ENCODE measurements around the gene C19orf25. TPM values are rescaled to one million over a fixed set of nuclear protein-coding genes. Genes with fewer than 3 reads are reported as not detected.
"Not testable (repeated sequence)": the region's sequence is repeated elsewhere in the genome, so short reads cannot be mapped to it uniquely, and the experiment has no call there.

The C19orf25 gene
- total RNA-seq, 1 donor from 2014 or later = 38.0 TPM

DNA sequence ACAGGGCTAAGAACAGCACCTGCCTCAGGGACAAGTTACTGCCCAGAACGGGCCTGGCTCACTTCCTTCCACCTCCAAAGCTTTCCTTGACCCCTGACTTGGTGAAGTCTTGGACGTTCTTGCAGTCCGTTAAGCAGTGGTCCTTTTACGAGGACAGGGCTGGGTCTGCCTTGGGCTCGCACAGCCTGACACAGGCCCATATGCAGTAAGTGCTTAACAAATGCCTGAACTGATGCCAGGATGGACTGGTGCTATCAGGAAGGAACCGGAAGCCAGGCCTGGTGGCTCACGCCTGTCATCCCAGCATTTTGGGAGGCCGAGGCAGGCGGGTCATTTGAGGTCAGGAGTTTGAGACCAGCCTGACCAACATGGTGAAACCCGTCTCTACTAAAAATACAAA is 43.0 kb upstream of the C19orf25 start:
- no peak overlapping the region for H3K4me3 Mint-ChIP-seq (ENCODE audit: unreplicated experiment)
- H3K9me3 Mint-ChIP-seq (ENCODE audit: unreplicated experiment) = no peaks in the 10 kb centered on the region
- H3K27ac Mint-ChIP-seq (ENCODE audit: unreplicated experiment) = no peak overlapping the region
- peaks cover 17% of the 10 kb centered on the region for H3K27me3 Mint-ChIP-seq (ENCODE audit: unreplicated experiment)
- H3K4me1 Mint-ChIP-seq (ENCODE audit: unreplicated experiment) = peaks cover 4% of the 10 kb centered on the region
- no peak for DNase-seq (ENCODE audit: extremely low spot score, unreplicated experiment)
- TF ChIP-seq, protein P1, sequence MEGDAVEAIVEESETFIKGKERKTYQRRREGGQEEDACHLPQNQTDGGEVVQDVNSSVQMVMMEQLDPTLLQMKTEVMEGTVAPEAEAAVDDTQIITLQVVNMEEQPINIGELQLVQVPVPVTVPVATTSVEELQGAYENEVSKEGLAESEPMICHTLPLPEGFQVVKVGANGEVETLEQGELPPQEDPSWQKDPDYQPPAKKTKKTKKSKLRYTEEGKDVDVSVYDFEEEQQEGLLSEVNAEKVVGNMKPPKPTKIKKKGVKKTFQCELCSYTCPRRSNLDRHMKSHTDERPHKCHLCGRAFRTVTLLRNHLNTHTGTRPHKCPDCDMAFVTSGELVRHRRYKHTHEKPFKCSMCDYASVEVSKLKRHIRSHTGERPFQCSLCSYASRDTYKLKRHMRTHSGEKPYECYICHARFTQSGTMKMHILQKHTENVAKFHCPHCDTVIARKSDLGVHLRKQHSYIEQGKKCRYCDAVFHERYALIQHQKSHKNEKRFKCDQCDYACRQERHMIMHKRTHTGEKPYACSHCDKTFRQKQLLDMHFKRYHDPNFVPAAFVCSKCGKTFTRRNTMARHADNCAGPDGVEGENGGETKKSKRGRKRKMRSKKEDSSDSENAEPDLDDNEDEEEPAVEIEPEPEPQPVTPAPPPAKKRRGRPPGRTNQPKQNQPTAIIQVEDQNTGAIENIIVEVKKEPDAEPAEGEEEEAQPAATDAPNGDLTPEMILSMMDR (IDR thresholded peaks at IDR 0.05) = no peak
- no peaks in the 10 kb centered on the region for H3K36me3 Mint-ChIP-seq (ENCODE audit: unreplicated experiment)

DNA sequence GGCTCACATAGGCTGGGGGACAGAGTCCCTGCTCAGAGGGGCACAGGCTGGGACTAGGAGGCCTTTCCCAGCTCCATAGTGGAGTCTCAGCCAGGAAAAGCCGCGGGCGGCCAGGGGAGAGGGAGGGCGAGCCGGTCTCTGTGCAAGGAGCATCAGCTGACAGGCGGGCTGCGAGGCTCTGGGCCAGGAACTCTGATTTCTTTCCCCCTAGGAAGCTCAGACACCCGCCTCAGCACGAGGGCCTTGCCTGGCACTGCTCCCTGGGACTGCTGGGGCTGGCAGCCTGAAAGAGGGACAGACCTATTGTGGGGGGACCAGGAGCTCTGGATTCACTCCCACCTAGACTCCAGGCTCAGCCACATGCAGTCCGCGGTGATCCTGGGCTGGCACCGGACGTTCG is 42.6 kb upstream of the C19orf25 start:
- H3K4me1 Mint-ChIP-seq (ENCODE audit: unreplicated experiment) = peaks cover 4% of the 10 kb centered on the region
- no peak overlapping the region for H3K4me3 Mint-ChIP-seq (ENCODE audit: unreplicated experiment)
- H3K9me3 Mint-ChIP-seq (ENCODE audit: unreplicated experiment) = no peaks in the 10 kb centered on the region
- DNase-seq (ENCODE audit: extremely low spot score, unreplicated experiment) = no peak
- H3K27me3 Mint-ChIP-seq (ENCODE audit: unreplicated experiment) = peaks cover 18% of the 10 kb centered on the region
- H3K27ac Mint-ChIP-seq (ENCODE audit: unreplicated experiment) = no peak overlapping the region
- no peaks in the 10 kb centered on the region for H3K36me3 Mint-ChIP-seq (ENCODE audit: unreplicated experiment)
- TF ChIP-seq, protein P1 (IDR thresholded peaks at IDR 0.05) = no peak

DNA sequence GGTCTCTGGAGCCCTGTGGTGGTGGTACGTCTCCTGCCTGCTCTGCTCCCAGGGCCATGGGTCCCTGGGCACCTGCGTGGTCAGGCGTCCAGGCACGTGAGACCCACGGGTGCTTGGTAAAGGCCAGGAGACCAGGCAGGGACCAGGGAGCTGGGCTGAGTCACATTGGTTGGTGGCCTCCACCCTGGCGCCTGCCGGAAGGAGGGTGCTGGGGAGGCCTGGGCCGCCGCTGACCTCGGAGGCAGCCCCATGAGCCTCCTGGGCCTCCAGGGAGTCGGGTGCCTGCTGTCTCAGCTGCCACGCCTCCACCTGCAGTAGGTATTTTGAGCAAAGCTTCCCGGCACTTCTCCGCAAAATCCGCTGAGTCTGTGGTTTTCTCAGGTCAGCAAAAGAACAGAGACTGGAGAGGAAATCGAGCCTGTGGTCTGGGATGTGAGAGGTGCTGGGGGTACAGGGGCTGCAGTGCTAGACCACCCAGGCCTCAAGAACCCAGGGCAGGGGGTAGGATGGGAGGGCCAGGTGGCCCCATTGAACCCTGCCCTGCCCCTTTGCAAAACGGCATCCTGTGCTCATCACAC is 41.3 kb upstream of the C19orf25 start:
- Mint-ChIP-seq H3K27ac (ENCODE audit: unreplicated experiment) (no peak overlapping the region), H3K9me3 (ENCODE audit: unreplicated experiment) (no peaks in the 10 kb centered on the region), H3K27me3 (ENCODE audit: unreplicated experiment) (peaks cover 20% of the 10 kb centered on the region), H3K4me3 (ENCODE audit: unreplicated experiment) (no peak overlapping the region), H3K4me1 (ENCODE audit: unreplicated experiment) (peaks cover 4% of the 10 kb centered on the region), H3K36me3 (ENCODE audit: unreplicated experiment) (no peaks in the 10 kb centered on the region)
- TF ChIP-seq, protein P1 (IDR thresholded peaks at IDR 0.05) = no peak
- no peak for DNase-seq (ENCODE audit: extremely low spot score, unreplicated experiment)

DNA sequence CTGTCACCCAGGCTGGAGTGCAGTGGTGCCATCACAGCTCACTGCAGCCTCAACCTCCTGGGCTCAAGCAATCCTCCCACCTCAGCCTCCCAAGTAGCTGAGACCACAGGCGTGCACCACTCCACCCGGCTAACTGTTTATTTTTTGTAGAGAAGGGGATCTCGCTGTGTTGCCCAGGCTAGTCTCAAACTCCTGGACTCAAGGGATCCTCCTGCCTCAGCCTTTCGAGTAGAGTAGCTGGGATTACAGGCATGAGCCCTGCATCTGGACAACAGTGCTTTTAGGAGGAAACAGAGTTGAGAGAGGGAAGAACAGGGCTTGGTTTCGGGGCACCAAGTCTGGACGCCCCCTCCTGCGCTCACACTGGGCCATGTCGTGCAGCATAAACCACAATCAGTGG is 40.8 kb upstream of the C19orf25 start:
- not testable (repeated sequence) for H3K4me3 Mint-ChIP-seq (ENCODE audit: unreplicated experiment); DNase-seq (ENCODE audit: extremely low spot score, unreplicated experiment); H3K9me3 Mint-ChIP-seq (ENCODE audit: unreplicated experiment); H3K27ac Mint-ChIP-seq (ENCODE audit: unreplicated experiment); H3K4me1 Mint-ChIP-seq (ENCODE audit: unreplicated experiment); H3K36me3 Mint-ChIP-seq (ENCODE audit: unreplicated experiment)
- peaks cover 16% of the 10 kb centered on the region for H3K27me3 Mint-ChIP-seq (ENCODE audit: unreplicated experiment)

DNA sequence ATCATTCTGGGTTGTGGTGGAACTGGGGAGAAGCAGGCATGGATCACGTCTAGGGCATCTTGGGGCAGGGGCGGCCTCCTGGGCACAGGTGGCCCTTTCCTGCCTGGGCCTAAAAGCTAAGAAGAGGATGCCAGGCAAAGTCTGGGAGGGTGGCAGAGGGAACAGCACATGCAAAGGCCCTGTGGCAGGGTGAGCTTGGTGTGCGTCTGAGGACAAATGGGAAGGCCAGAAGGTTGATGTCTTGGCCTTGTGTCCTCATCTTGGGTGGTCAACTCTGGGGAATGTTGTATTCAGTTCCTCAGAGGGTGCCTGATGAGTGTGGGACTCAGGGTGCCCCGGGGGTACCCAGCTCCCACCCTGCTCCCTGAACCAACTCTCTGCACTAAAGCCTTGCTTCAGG is 39.5 kb upstream of the C19orf25 start:
- H3K4me1 Mint-ChIP-seq (ENCODE audit: unreplicated experiment) = peaks cover 2% of the 10 kb centered on the region
- TF ChIP-seq, protein P1 (IDR thresholded peaks at IDR 0.05) = no peak
- no peak for DNase-seq (ENCODE audit: extremely low spot score, unreplicated experiment)
- no peaks in the 10 kb centered on the region for H3K36me3 Mint-ChIP-seq (ENCODE audit: unreplicated experiment)
- H3K27me3 Mint-ChIP-seq (ENCODE audit: unreplicated experiment) = peaks cover 9% of the 10 kb centered on the region
- no peak overlapping the region for H3K27ac Mint-ChIP-seq (ENCODE audit: unreplicated experiment)
- H3K4me3 Mint-ChIP-seq (ENCODE audit: unreplicated experiment) = no peak overlapping the region
- no peaks in the 10 kb centered on the region for H3K9me3 Mint-ChIP-seq (ENCODE audit: unreplicated experiment)

DNA sequence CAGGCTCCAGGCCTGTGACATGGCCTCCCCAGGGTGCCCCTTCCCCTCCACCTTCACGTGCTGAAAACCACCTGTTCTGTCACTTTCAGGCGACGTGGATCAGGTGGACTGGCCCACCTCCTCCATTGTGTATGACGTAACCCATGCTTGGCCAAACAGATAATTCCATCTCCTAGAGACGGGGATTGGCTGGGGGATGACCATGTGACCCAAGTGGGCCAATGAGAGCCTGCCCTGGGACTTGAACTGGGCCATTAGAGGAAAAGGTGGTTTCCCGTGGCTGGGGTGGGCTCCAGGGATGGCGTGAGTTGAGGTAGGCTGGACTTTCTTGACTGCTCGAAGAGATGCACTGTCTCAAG is 37.4 kb upstream of the C19orf25 start:
- H3K4me1 Mint-ChIP-seq (ENCODE audit: unreplicated experiment) = peaks cover 9% of the 10 kb centered on the region
- no peaks in the 10 kb centered on the region for H3K36me3 Mint-ChIP-seq (ENCODE audit: unreplicated experiment)
- TF ChIP-seq, protein P1 (IDR thresholded peaks at IDR 0.05) = no peak
- H3K27me3 Mint-ChIP-seq (ENCODE audit: unreplicated experiment) = peaks cover 3% of the 10 kb centered on the region
- H3K4me3 Mint-ChIP-seq (ENCODE audit: unreplicated experiment) = no peak overlapping the region
- no peaks in the 10 kb centered on the region for H3K9me3 Mint-ChIP-seq (ENCODE audit: unreplicated experiment)
- H3K27ac Mint-ChIP-seq (ENCODE audit: unreplicated experiment) = no peak overlapping the region
- no peak for DNase-seq (ENCODE audit: extremely low spot score, unreplicated experiment)
